ENCODE data around the gene EML5.

The EML5 gene

DNA sequence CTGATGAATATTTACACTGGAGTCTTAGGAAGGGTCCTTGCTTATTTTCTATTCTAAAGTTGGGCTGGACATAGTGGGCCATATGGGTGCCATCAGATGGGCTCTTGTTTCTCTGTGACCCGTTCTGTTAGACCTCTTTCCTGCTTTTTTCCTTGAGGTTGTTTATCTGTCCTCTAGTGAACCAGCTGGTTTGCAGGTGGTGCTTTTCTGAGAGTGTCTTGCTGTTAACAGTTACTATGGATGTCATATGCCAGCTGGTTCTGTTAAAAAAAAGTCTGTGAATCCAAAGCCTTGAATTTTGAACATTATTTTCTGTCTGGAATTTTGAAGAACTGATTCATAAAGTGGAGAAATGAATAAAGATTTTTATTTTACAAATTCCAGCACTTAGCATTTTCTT, 200.7 kb downstream of the EML5 start:
- Histone ChIP-seq H3K4me1 (ENCODE audit: control insufficient read depth in 1 of 2, insufficient read depth in 2 of 2, low read length in 2 of 2) (no peaks in the 10 kb centered on the region), H3K9ac (ENCODE audit: low read depth in 1 of 2, low read length in 2 of 2) (no peak overlapping the region), H3K27me3 (ENCODE audit: control insufficient read depth in 1 of 2, insufficient read depth in 2 of 2, low read length in 2 of 2) (no peaks in the 10 kb centered on the region), H3K27ac (ENCODE audit: low read depth, low read length) (no peak overlapping the region), H3K9me3 (ENCODE audit: control insufficient read depth in 1 of 2, low read length in 2 of 2) (no peaks in the 10 kb centered on the region), H3K36me3 (ENCODE audit: control insufficient read depth in 1 of 2, insufficient read depth in 2 of 2, low read length in 2 of 2) (peaks cover 4 to 57% of the 10 kb centered on the region in 2 donors), H3K4me3 (ENCODE audit: low read depth in 1 of 2, low read length in 2 of 2) (no peak overlapping the region)

GRCh38 chr14:88590173-88590572, 202.6 kb downstream of the EML5 start:
- H3K4me3 ChIP-seq (ENCODE audit: low read depth in 1 of 2, low read length in 2 of 2) = no peak overlapping the region
- H3K4me1 ChIP-seq (ENCODE audit: control insufficient read depth in 1 of 2, insufficient read depth in 2 of 2, low read length in 2 of 2) = no peaks in the 10 kb centered on the region
- no peaks in the 10 kb centered on the region for H3K9me3 ChIP-seq (ENCODE audit: control insufficient read depth in 1 of 2, low read length in 2 of 2)
- peaks cover 3 to 47% of the 10 kb centered on the region in 2 donors for H3K36me3 ChIP-seq (ENCODE audit: control insufficient read depth in 1 of 2, insufficient read depth in 2 of 2, low read length in 2 of 2)
- H3K27ac ChIP-seq (ENCODE audit: low read depth, low read length) = no peak overlapping the region
- H3K27me3 ChIP-seq (ENCODE audit: control insufficient read depth in 1 of 2, insufficient read depth in 2 of 2, low read length in 2 of 2) = no peaks in the 10 kb centered on the region
- H3K9ac ChIP-seq (ENCODE audit: low read depth in 1 of 2, low read length in 2 of 2) = no peak overlapping the region

DNA sequence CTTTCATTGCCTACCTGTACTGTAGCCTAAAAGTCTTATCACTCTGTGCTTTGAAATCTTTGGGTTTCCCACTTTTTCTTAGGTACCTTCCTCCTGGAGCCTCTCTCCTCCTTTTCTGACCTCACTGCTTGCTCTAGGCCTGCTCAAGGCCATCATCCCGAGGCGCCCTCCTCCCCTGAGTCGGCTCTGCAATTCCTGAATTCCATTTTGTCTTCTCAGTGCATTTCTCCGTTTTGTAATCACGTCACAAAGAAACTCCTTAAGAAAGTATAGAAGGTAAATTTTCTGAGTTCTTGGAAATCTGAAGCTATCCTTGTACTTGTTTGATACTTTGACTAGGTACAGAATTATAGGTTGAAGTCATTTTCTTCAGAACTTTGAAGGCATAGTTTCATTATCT, 204.7 kb downstream of the EML5 start:
- Histone ChIP-seq H3K4me3 (ENCODE audit: low read depth in 1 of 2, low read length in 2 of 2) (no peak overlapping the region), H3K36me3 (ENCODE audit: control insufficient read depth in 1 of 2, insufficient read depth in 2 of 2, low read length in 2 of 2) (peaks cover 3 to 44% of the 10 kb centered on the region in 2 donors)

DNA sequence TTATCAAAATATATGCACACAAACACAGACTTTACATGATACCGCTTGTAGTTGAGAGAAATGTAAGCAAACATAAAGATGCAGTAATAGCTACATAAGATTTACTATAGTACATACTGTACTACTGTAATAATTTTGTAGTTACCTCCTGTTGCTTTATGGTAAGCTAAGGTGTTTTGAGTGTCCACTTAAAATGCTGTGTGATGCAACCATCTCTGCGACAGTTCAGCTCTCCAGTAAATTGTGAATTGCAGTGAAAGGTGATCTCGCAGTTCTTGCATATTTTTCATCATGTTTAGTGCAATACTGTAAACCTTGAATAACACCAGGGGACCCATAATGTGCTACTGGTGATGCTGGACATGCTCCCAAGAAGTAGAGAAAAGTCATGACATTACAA, 208.3 kb downstream of the EML5 start:
- Histone ChIP-seq H3K4me1 (ENCODE audit: control insufficient read depth in 1 of 2, insufficient read depth in 2 of 2, low read length in 2 of 2) (no peaks in the 10 kb centered on the region), H3K4me3 (ENCODE audit: low read depth in 1 of 2, low read length in 2 of 2) (no peak overlapping the region), H3K27me3 (ENCODE audit: control insufficient read depth in 1 of 2, insufficient read depth in 2 of 2, low read length in 2 of 2) (no peaks in the 10 kb centered on the region), H3K36me3 (ENCODE audit: control insufficient read depth in 1 of 2, insufficient read depth in 2 of 2, low read length in 2 of 2) (peaks cover 9 to 45% of the 10 kb centered on the region in 2 donors), H3K27ac (ENCODE audit: low read depth, low read length) (no peak overlapping the region), H3K9ac (ENCODE audit: low read depth in 1 of 2, low read length in 2 of 2) (no peak overlapping the region), H3K9me3 (ENCODE audit: control insufficient read depth in 1 of 2, low read length in 2 of 2) (no peaks in the 10 kb centered on the region)

More for the DNA sequence above, 204.7 kb downstream of the EML5 start:
- H3K9ac ChIP-seq (ENCODE audit: low read depth in 1 of 2, low read length in 2 of 2) = no peak overlapping the region
- no peak overlapping the region for H3K27ac ChIP-seq (ENCODE audit: low read depth, low read length)
- no peaks in the 10 kb centered on the region for H3K27me3 ChIP-seq (ENCODE audit: control insufficient read depth in 1 of 2, insufficient read depth in 2 of 2, low read length in 2 of 2)
- H3K9me3 ChIP-seq (ENCODE audit: control insufficient read depth in 1 of 2, low read length in 2 of 2) = no peaks in the 10 kb centered on the region
- no peaks in the 10 kb centered on the region for H3K4me1 ChIP-seq (ENCODE audit: control insufficient read depth in 1 of 2, insufficient read depth in 2 of 2, low read length in 2 of 2)

- no peaks in the 10 kb centered on the region for H3K27me3 ChIP-seq (ENCODE audit: control insufficient read depth in 1 of 2, insufficient read depth in 2 of 2, low read length in 2 of 2)
- peaks cover 39 to 85% of the 10 kb centered on the region in 2 donors for H3K36me3 ChIP-seq (ENCODE audit: control insufficient read depth in 1 of 2, insufficient read depth in 2 of 2, low read length in 2 of 2)
- H3K4me1 ChIP-seq (ENCODE audit: control insufficient read depth in 1 of 2, insufficient read depth in 2 of 2, low read length in 2 of 2) = no peaks in the 10 kb centered on the region
- H3K27ac ChIP-seq (ENCODE audit: low read depth, low read length) = no peak overlapping the region
- no peak overlapping the region for H3K9ac ChIP-seq (ENCODE audit: low read depth in 1 of 2, low read length in 2 of 2)
- no peak overlapping the region for H3K4me3 ChIP-seq (ENCODE audit: low read depth in 1 of 2, low read length in 2 of 2)
- H3K9me3 ChIP-seq (ENCODE audit: control insufficient read depth in 1 of 2, low read length in 2 of 2) = no peaks in the 10 kb centered on the region
Observed at GRCh38 chr14:88576222-88576621, 216.5 kb downstream of the EML5 start.

DNA sequence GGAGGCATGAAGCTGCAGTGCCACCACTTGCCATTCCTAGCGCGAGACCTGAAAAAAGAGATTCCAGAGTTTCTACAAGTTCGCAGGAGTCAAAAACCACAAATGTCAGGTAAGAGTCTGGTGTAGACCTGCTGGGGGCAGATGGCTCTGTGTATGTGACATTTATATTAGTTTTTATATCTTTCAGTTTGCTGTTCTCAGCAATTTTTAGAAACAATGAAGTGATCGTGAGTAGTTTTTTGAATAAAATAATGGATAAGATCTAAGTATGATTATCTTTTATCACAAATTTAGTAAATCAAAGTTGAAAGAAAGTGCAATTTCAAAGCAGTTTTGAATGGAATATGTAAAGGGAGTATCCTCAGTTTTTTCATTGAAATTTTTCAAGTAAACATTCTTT, 220.6 kb downstream of the EML5 start:
- H3K36me3 ChIP-seq (ENCODE audit: control insufficient read depth in 1 of 2, insufficient read depth in 2 of 2, low read length in 2 of 2) = peaks cover 35 to 85% of the 10 kb centered on the region in 2 donors
- H3K27ac ChIP-seq (ENCODE audit: low read depth, low read length) = no peak overlapping the region
- no peak overlapping the region for H3K4me3 ChIP-seq (ENCODE audit: low read depth in 1 of 2, low read length in 2 of 2)
- no peaks in the 10 kb centered on the region for H3K4me1 ChIP-seq (ENCODE audit: control insufficient read depth in 1 of 2, insufficient read depth in 2 of 2, low read length in 2 of 2)
- H3K9ac ChIP-seq (ENCODE audit: low read depth in 1 of 2, low read length in 2 of 2) = no peak overlapping the region
- no peaks in the 10 kb centered on the region for H3K27me3 ChIP-seq (ENCODE audit: control insufficient read depth in 1 of 2, insufficient read depth in 2 of 2, low read length in 2 of 2)
- no peaks in the 10 kb centered on the region for H3K9me3 ChIP-seq (ENCODE audit: control insufficient read depth in 1 of 2, low read length in 2 of 2)

GRCh38 chr14:88568196-88568595, 224.6 kb downstream of the EML5 start:
- no peaks in the 10 kb centered on the region for H3K9me3 ChIP-seq (ENCODE audit: control insufficient read depth in 1 of 2, low read length in 2 of 2)
- no peak overlapping the region for H3K4me3 ChIP-seq (ENCODE audit: low read depth in 1 of 2, low read length in 2 of 2)
- no peak overlapping the region for H3K9ac ChIP-seq (ENCODE audit: low read depth in 1 of 2, low read length in 2 of 2)
- H3K27me3 ChIP-seq (ENCODE audit: control insufficient read depth in 1 of 2, insufficient read depth in 2 of 2, low read length in 2 of 2) = no peaks in the 10 kb centered on the region
- H3K27ac ChIP-seq (ENCODE audit: low read depth, low read length) = no peak overlapping the region
- peaks cover 19 to 48% of the 10 kb centered on the region in 2 donors for H3K36me3 ChIP-seq (ENCODE audit: control insufficient read depth in 1 of 2, insufficient read depth in 2 of 2, low read length in 2 of 2)
- peaks cover 8 to 12% of the 10 kb centered on the region in 2 donors for H3K4me1 ChIP-seq (ENCODE audit: control insufficient read depth in 1 of 2, insufficient read depth in 2 of 2, low read length in 2 of 2)

DNA sequence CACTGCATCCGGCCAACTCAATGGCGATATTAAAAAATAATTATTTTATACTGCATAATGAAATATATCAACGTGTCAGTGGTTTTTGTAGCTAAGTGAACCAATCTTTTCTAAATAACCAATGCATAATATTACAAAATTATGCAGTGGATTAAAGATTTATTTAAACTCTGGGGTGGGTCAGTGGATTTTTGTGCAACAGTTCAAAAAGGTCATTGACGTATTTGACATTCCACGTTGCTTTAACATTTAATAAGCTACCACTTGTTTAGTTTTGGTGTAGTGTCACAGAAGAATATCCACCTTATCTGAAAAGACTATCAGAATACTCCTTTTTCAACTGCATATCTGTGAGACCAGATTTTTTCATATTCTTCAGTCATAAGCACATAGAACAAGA, 227.3 kb downstream of the EML5 start:
- H3K4me1 ChIP-seq (ENCODE audit: control insufficient read depth in 1 of 2, insufficient read depth in 2 of 2, low read length in 2 of 2) = peaks cover 12 to 19% of the 10 kb centered on the region in 2 donors
- H3K4me3 ChIP-seq (ENCODE audit: low read depth in 1 of 2, low read length in 2 of 2) = no peak overlapping the region
- no peak overlapping the region for H3K9ac ChIP-seq (ENCODE audit: low read depth in 1 of 2, low read length in 2 of 2)
- no peaks in the 10 kb centered on the region for H3K27me3 ChIP-seq (ENCODE audit: control insufficient read depth in 1 of 2, insufficient read depth in 2 of 2, low read length in 2 of 2)
- H3K27ac ChIP-seq (ENCODE audit: low read depth, low read length) = no peak overlapping the region
- H3K36me3 ChIP-seq (ENCODE audit: control insufficient read depth in 1 of 2, insufficient read depth in 2 of 2, low read length in 2 of 2) = peaks cover 9 to 26% of the 10 kb centered on the region in 2 donors
- H3K9me3 ChIP-seq (ENCODE audit: control insufficient read depth in 1 of 2, low read length in 2 of 2) = no peaks in the 10 kb centered on the region

DNA sequence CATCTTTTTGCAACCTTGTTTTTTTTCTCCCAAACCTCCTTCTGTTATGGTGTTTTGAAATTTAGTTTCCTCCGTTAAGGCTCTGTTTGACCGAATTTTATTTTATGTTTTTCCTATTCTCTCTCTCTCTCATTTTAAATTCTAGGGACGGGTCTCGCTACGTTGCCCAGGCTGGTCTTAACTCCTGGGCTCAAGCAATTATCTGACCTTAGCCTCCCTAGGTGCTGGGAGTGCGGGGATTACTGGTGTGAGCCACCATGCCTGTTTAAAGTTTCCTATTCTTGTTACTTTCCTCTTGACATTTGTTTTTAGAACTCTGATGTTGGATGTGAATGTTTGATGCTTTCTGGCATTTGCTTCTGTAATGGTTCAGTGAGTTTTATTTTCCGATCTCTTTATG, 228.9 kb downstream of the EML5 start:
- Histone ChIP-seq H3K27ac (ENCODE audit: low read depth, low read length) (no peak overlapping the region), H3K9me3 (ENCODE audit: control insufficient read depth in 1 of 2, low read length in 2 of 2) (no peaks in the 10 kb centered on the region), H3K4me1 (ENCODE audit: control insufficient read depth in 1 of 2, insufficient read depth in 2 of 2, low read length in 2 of 2) (peaks cover 12 to 19% of the 10 kb centered on the region in 2 donors), H3K27me3 (ENCODE audit: control insufficient read depth in 1 of 2, insufficient read depth in 2 of 2, low read length in 2 of 2) (no peaks in the 10 kb centered on the region), H3K4me3 (ENCODE audit: low read depth in 1 of 2, low read length in 2 of 2) (peak overlapping the region; percentile 69 to 92), H3K9ac (ENCODE audit: low read depth in 1 of 2, low read length in 2 of 2) (peak overlapping the region; percentile 52 to 79), H3K36me3 (ENCODE audit: control insufficient read depth in 1 of 2, insufficient read depth in 2 of 2, low read length in 2 of 2) (peaks cover 4 to 11% of the 10 kb centered on the region in 2 donors)

GRCh38 chr14:88562831-88563686, 229.7 kb downstream of the EML5 start, which contains the start of gene ZC3H14:
Gene ZC3H14, plus strand, starts transcription at chr14:88563037. Its CDS starts 97 bp downstream, at chr14:88563134.
- Histone ChIP-seq H3K9me3 (ENCODE audit: control insufficient read depth in 1 of 2, low read length in 2 of 2) (no peaks in the 10 kb centered on the region), H3K4me3 (ENCODE audit: low read depth in 1 of 2, low read length in 2 of 2) (peak within 1 kb of the TSS; percentile 69 to 92), H3K4me1 (ENCODE audit: control insufficient read depth in 1 of 2, insufficient read depth in 2 of 2, low read length in 2 of 2) (peaks cover 12 to 19% of the 10 kb centered on the region in 2 donors), H3K9ac (ENCODE audit: low read depth in 1 of 2, low read length in 2 of 2) (peak within 1 kb of the TSS; percentile 79 to 94), H3K27me3 (ENCODE audit: control insufficient read depth in 1 of 2, insufficient read depth in 2 of 2, low read length in 2 of 2) (no peaks in the 10 kb centered on the region), H3K36me3 (ENCODE audit: control insufficient read depth in 1 of 2, insufficient read depth in 2 of 2, low read length in 2 of 2) (peaks cover 4% of the 10 kb centered on the region in 2 donors), H3K27ac (ENCODE audit: low read depth, low read length) (peak within 1 kb of the TSS; percentile 94)
